ENCODE data around the gene MYO3B.
"Not testable (repeated sequence)": the region's sequence is repeated elsewhere in the genome, so short reads cannot be mapped to it uniquely, and the experiment has no call there.

Gene MYO3B

GRCh38 chr2:170582751-170583463 is 405.0 kb downstream of the MYO3B start:
- DNase-seq, result no peak

GRCh38 chr2:170585067-170585466 is 407.1 kb downstream of the MYO3B start:
- DNase-seq, result no peak

GRCh38 chr2:170586571-170587095 is 408.7 kb downstream of the MYO3B start:
- no peak for DNase-seq

- no peak for DNase-seq
These were observed 409.2 kb downstream of the MYO3B start for GRCh38 chr2:170587117-170587516.

GRCh38 chr2:170587922-170588321 is 410.0 kb downstream of the MYO3B start:
- DNase-seq, result no peak

- DNase-seq, result no peak
These were observed 410.8 kb downstream of the MYO3B start for GRCh38 chr2:170588729-170589128.

GRCh38 chr2:170596576-170596975 is 418.6 kb downstream of the MYO3B start:
- no peak for DNase-seq

GRCh38 chr2:170598067-170598395 is 420.1 kb downstream of the MYO3B start:
- DNase-seq, result no peak

GRCh38 chr2:170601489-170601888 is 423.5 kb downstream of the MYO3B start:
- DNase-seq, result no peak

- no peak for DNase-seq
These were observed 427.9 kb downstream of the MYO3B start for GRCh38 chr2:170605862-170606261.

GRCh38 chr2:170607171-170607570 is 429.2 kb downstream of the MYO3B start:
- no peak for DNase-seq

GRCh38 chr2:170610615-170611014 is 432.7 kb downstream of the MYO3B start:
- DNase-seq, result no peak

- not testable (repeated sequence) for DNase-seq
These were observed 441.0 kb downstream of the MYO3B start for GRCh38 chr2:170618948-170619347.

- DNase-seq, result not testable (repeated sequence)
These were observed 457.1 kb downstream of the MYO3B start for GRCh38 chr2:170635094-170635493.

GRCh38 chr2:170639635-170640034 is 461.7 kb downstream of the MYO3B start:
- no peak for DNase-seq

- no peak for DNase-seq
These were observed 464.0 kb downstream of the MYO3B start for GRCh38 chr2:170641961-170642360.

GRCh38 chr2:170643346-170643745 is 465.4 kb downstream of the MYO3B start:
- no peak for DNase-seq

GRCh38 chr2:170647741-170648436 is 469.9 kb downstream of the MYO3B start:
- DNase-seq, result no peak

- DNase-seq, result no peak
These were observed 473.8 kb downstream of the MYO3B start for GRCh38 chr2:170651624-170652325.

GRCh38 chr2:170652637-170653417 is 474.9 kb downstream of the MYO3B start:
- no peak for DNase-seq

- DNase-seq, result no peak
These were observed 478.7 kb downstream of the MYO3B start for GRCh38 chr2:170656669-170657068.

- DNase-seq, result no peak
These were observed 482.5 kb downstream of the MYO3B start for GRCh38 chr2:170660409-170660808.

GRCh38 chr2:170665743-170666142 is 487.8 kb downstream of the MYO3B start:
- DNase-seq, result no peak

All from NCI-H510A treated with DMSO at 0.1 percent for 48 hours (cell line).